H1 (cell line): ENCODE measurements around the gene UGT1A7. TPM values are rescaled to one million over a fixed set of nuclear protein-coding genes. Genes with fewer than 3 reads are reported as not detected.

Source experiments
- CTCF ChIA-PET: fragments of 300-600 bp; sonication (Branson Sonifier 250); formaldehyde crosslinking; loops from one replicate; lab custom pipeline; 2021; ENCODE audit not compliant: partially characterized antibody; lab: Charles Lee
- POLR2A ChIA-PET: fragments of 300-600 bp; sonication (Branson Sonifier 250); formaldehyde crosslinking; loops from one replicate; lab custom pipeline; 2021; ENCODE audit warnings: inconsistent platforms; ENCODE audit not compliant: partially characterized antibody; lab: Charles Lee
- DNase-seq, 2 experiments: peaks; one replicate each; pipeline versions ENCODE4 v3.0.0 to v3.0.0-alpha.2; 2010 to 2022; ENCODE audit warnings: low spot score in 2 of 2, low read depth in 1 of 2, mixed read lengths in 1 of 2
- FAIRE-seq: peaks from 2 replicates; lab custom pipeline; 2011; peaks lifted over from hg19 to GRCh38; lab: Jason Lieb, UNC
- H2AFZ ChIP-seq: 2 replicates; pipeline ENCODE4 v1.8.1; 2012; ENCODE audit warnings: low read length, inconsistent platforms
- H2AK5ac ChIP-seq: 2 replicates; pipeline ENCODE4 v1.6.1; 2013; ENCODE audit warnings: low read depth, low read length
- H2BK120ac ChIP-seq: replicated peaks from 2 replicates; pipeline ENCODE3; 2013; ENCODE audit warnings: low read depth, low read length, inconsistent platforms
- H2BK12ac ChIP-seq: 2 replicates; pipeline ENCODE4 v1.6.1; 2013; ENCODE audit warnings: low read depth, low read length
- H2BK15ac ChIP-seq: 2 replicates; pipeline ENCODE4 v1.6.1; 2013; ENCODE audit warnings: low read length
- H2BK20ac ChIP-seq: 2 replicates; pipeline ENCODE4 v1.6.1; 2013; ENCODE audit warnings: low read length
- H2BK5ac ChIP-seq: 2 replicates; pipeline ENCODE4 v1.6.1; 2013; ENCODE audit warnings: low read depth, low read length
- H3K14ac ChIP-seq: 2 replicates; pipeline ENCODE4 v1.6.1; 2013; ENCODE audit warnings: inconsistent platforms; ENCODE audit not compliant: insufficient read length
- H3K18ac ChIP-seq: 2 replicates; pipeline ENCODE4 v1.6.1; 2013; ENCODE audit warnings: low read length; ENCODE audit errors: extremely low read depth
- H3K23ac ChIP-seq: 2 replicates; pipeline ENCODE4 v1.6.1; 2013; ENCODE audit warnings: inconsistent platforms; ENCODE audit not compliant: insufficient read length
- H3K23me2 ChIP-seq: 2 replicates; pipeline ENCODE4 v1.6.1; 2013; ENCODE audit warnings: low read depth, low read length
- H3K27ac ChIP-seq: 2 replicates; pipeline ENCODE4 v1.6.1; 2011; ENCODE audit warnings: low read depth, low read length, inconsistent platforms
- H3K27me3 ChIP-seq, 4 experiments: replicated peaks in 1 of 4; 1 replicate in 1 of 4; 2 replicates in 3 of 4; pipeline versions ENCODE4 v1.6.1 to v1.8.1; 2011 to 2013; ENCODE audit warnings: low read length in 3 of 4, mild to moderate bottlenecking in 3 of 4, inconsistent platforms in 2 of 4, mixed read lengths in 2 of 4, moderate library complexity in 1 of 4; ENCODE audit not compliant: control insufficient read depth in 3 of 4, insufficient read depth in 3 of 4; ENCODE audit errors: extremely low read depth in 1 of 4
- H3K36me3 ChIP-seq, 4 experiments: 2 replicates each; pipeline versions ENCODE4 v1.6.1 to v1.8.1; 2011 to 2013; ENCODE audit warnings: mild to moderate bottlenecking in 4 of 4, low read length in 3 of 4, moderate library complexity in 2 of 4, control low read depth in 1 of 4, inconsistent platforms in 1 of 4; ENCODE audit not compliant: insufficient read depth in 4 of 4, control insufficient read depth in 2 of 4
- H3K4ac ChIP-seq: replicated peaks from 2 replicates; pipeline ENCODE3; 2013; ENCODE audit warnings: low read length, low read depth, mixed read lengths, inconsistent platforms; ENCODE audit not compliant: insufficient read length
- H3K4me1 ChIP-seq, 4 experiments: replicated peaks in 1 of 4; 1 replicate in 1 of 4; 2 replicates in 3 of 4; pipeline versions ENCODE4 v1.6.1 to v1.8.1; 2011 to 2013; ENCODE audit warnings: low read length in 3 of 4, inconsistent platforms in 2 of 4, mixed read lengths in 1 of 4; ENCODE audit not compliant: insufficient read depth in 4 of 4, control insufficient read depth in 3 of 4
- H3K4me2 ChIP-seq, 2 experiments: 2 replicates each; pipeline versions ENCODE4 v1.6.1 to v1.8.1; 2011 to 2013; ENCODE audit warnings: low read depth in 2 of 2, low read length in 2 of 2, control low read depth in 1 of 2, inconsistent platforms in 1 of 2, mild to moderate bottlenecking in 1 of 2; ENCODE audit not compliant: insufficient read depth in 1 of 2
- H3K4me3 ChIP-seq, 4 experiments: fragments of 200-600, 300-600 bp in 1 of 4; sonication (generic), shearing (Covaris generic), sonication (Bioruptor Twin) in 1 of 4; 2 replicates each; pipeline versions ENCODE4 v1.5.1 to v1.8.1; 2011 to 2016; ENCODE audit warnings: low read length in 4 of 4, low read depth in 3 of 4, control low read depth in 2 of 4, inconsistent platforms in 2 of 4, mild to moderate bottlenecking in 2 of 4, mixed read lengths in 1 of 4, moderate library complexity in 1 of 4; ENCODE audit not compliant: insufficient read depth in 2 of 4; ENCODE audit errors: extremely low read depth in 1 of 4
- H3K56ac ChIP-seq: replicated peaks from 2 replicates; pipeline ENCODE3; 2013; ENCODE audit warnings: low read depth, mild to moderate bottlenecking, mixed read lengths, low read length, inconsistent platforms; ENCODE audit not compliant: insufficient read length
- H3K79me1 ChIP-seq: 2 replicates; pipeline ENCODE4 v1.6.1; 2013; ENCODE audit warnings: low read depth, low read length, control low read depth
- H3K79me2 ChIP-seq, 2 experiments: 2 replicates each; pipeline versions ENCODE4 v1.6.1 to v1.8.1; 2012 to 2013; ENCODE audit warnings: low read length in 2 of 2, mild to moderate bottlenecking in 2 of 2, inconsistent platforms in 1 of 2; ENCODE audit not compliant: insufficient read depth in 2 of 2, control insufficient read depth in 1 of 2
- H3K9ac ChIP-seq, 4 experiments: replicated peaks in 1 of 4; 1 replicate in 1 of 4; 2 replicates in 3 of 4; pipeline versions ENCODE4 v1.6.1 to v1.8.1; 2011 to 2013; ENCODE audit warnings: low read depth in 3 of 4, low read length in 3 of 4, control low read depth in 2 of 4, mild to moderate bottlenecking in 2 of 4, moderate library complexity in 2 of 4, inconsistent platforms in 1 of 4; ENCODE audit errors: extremely low read depth in 1 of 4
- H3K9me3 ChIP-seq, 2 experiments: 2 replicates each; pipeline versions ENCODE4 v1.6.1 to v1.8.1; 2012 to 2013; ENCODE audit warnings: mild to moderate bottlenecking in 2 of 2, moderate library complexity in 2 of 2, control low read depth in 1 of 2, inconsistent platforms in 1 of 2, low read depth in 1 of 2, low read length in 1 of 2, mixed read lengths in 1 of 2; ENCODE audit not compliant: insufficient read depth in 2 of 2
- H4K20me1 ChIP-seq, 2 experiments: replicated peaks in 1 of 2; 2 replicates each; pipeline versions ENCODE3 to v1.8.1; 2011 to 2013; ENCODE audit warnings: inconsistent platforms in 2 of 2, low read length in 2 of 2, mild to moderate bottlenecking in 1 of 2; ENCODE audit not compliant: insufficient read depth in 2 of 2, control insufficient read depth in 1 of 2
- H4K5ac ChIP-seq: 2 replicates; pipeline ENCODE4 v1.6.1; 2013; ENCODE audit warnings: low read length, low read depth, mixed read lengths, inconsistent platforms; ENCODE audit not compliant: insufficient read length
- H4K8ac ChIP-seq: 2 replicates; pipeline ENCODE4 v1.8.0; 2013; ENCODE audit warnings: mild to moderate bottlenecking, moderate library complexity, low read length, inconsistent platforms; ENCODE audit not compliant: insufficient read depth; ENCODE audit errors: extremely low read depth
- H4K91ac ChIP-seq: replicated peaks from 2 replicates; pipeline ENCODE3; 2013; ENCODE audit warnings: low read length, mixed read lengths, inconsistent platforms; ENCODE audit not compliant: insufficient read length
- EP300 ChIP-seq, 2 experiments: IDR thresholded peaks; 1 replicate in 1 of 2; 2 replicates in 1 of 2; pipeline ENCODE4 v1.6.1; 2011 to 2012; ENCODE audit warnings: low read depth in 2 of 2, low read length in 2 of 2, mild to moderate bottlenecking in 2 of 2, borderline replicate concordance in 1 of 2, inconsistent platforms in 1 of 2, moderate library complexity in 1 of 2
- WGBS, 2 experiments: shearing (Covaris generic) in 1 of 2; methylation state at CpG; one replicate each; pipeline versions ENCODE4 v1.1.6 to v1.1.7; 2013 to 2015; ENCODE audit warnings: low lambda C conversion rate in 2 of 2, mixed read lengths in 2 of 2, inconsistent platforms in 1 of 2, low coverage in 1 of 2, missing lambda C conversion rate in 1 of 2; ENCODE audit not compliant: insufficient replicate concordance in 2 of 2, insufficient coverage in 1 of 2, insufficient read length in 1 of 2; ENCODE audit errors: extremely low coverage in 1 of 2, missing lambda C conversion rate in 1 of 2; 5-methylcytosine and 5-hydroxymethylcytosine counted together
- polyA plus RNA-seq, 7 experiments: library from polyadenylated mRNA; depleted of rRNA in 3 of 7; stranded (reverse) in 5 of 7; unstranded in 2 of 7; fragments of >200 nt in 5 of 7; fragments of 200-250 nt in 2 of 7; gene quantifications; 1 replicate in 5 of 7; 2 replicates in 1 of 7; 4 replicates in 1 of 7; pipeline versions ENCODE4 v1.2.1 to v1.2.3, GENCODE V29; 2011 to 2013; ENCODE audit warnings: missing spikeins in 2 of 7, mixed read lengths in 2 of 7
- total RNA-seq: library from RNA; stranded (reverse); fragmentation: NEBNext Ultra II Directional; extraction: Animal tissue kit (Norgen Biotek cat#: 25700); gene quantifications from 2 replicates; pipeline ENCODE4 v1.2.1, GENCODE V29; 2021

The UGT1A7 gene
- total and polyA plus RNA-seq, 2 of the 8 experiments (the other 6 are each of a cell fraction or from before 2014, with no cell fraction given) = not detected

DNA sequence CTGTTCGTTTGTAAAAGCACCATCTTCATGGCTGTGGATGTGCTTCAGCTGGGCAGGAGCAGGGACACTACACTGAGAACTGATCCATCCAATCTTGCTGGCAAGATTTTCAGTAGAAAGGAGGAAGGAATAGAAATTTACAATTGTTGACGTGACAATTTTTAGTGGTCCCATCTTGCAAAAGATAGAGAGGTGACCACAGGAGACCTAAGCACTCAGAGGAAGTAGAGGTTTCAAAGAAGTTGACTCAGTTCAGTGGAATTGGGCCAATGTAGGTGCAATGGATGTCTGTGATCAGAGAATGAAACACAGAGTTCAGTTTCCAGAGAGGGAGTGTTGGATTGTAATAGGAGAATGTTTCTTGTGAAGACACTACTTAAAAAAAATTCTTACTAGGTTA is 32.4 kb downstream of the UGT1A7 start:
- H2BK12ac ChIP-seq = no peak overlapping the region
- H3K36me3 ChIP-seq = no peaks in the 10 kb centered on the region
- H3K18ac ChIP-seq = no peak overlapping the region
- H3K14ac ChIP-seq = no peak overlapping the region
- H4K8ac ChIP-seq = no peak overlapping the region
- no peak overlapping the region for H3K27ac ChIP-seq
- H3K23me2 ChIP-seq = no peaks in the 10 kb centered on the region
- DNase-seq = no peak
- H3K79me1 ChIP-seq = no peaks in the 10 kb centered on the region
- no peak overlapping the region for H2AK5ac ChIP-seq
- H4K5ac ChIP-seq = no peak overlapping the region
- ChIA-PET POLR2A (no interaction called here), CTCF (no interaction called here)
- H4K20me1 ChIP-seq = no peaks in the 10 kb centered on the region
- H3K9ac ChIP-seq = no peak overlapping the region
- H2BK5ac ChIP-seq = no peak overlapping the region
- H3K4me2 ChIP-seq = no peak overlapping the region
- peaks cover 0 to 1% (median 0%) of the 10 kb centered on the region in 4 experiments; a peak in 1 of 7 replicates for H3K27me3 ChIP-seq
- H2BK120ac ChIP-seq = no peak overlapping the region
- no peak overlapping the region for H3K4ac ChIP-seq
- no peak overlapping the region for H3K4me3 ChIP-seq
- no peak overlapping the region for H3K23ac ChIP-seq
- no peak overlapping the region for H2BK15ac ChIP-seq
- no peak overlapping the region for H2BK20ac ChIP-seq
- no peak overlapping the region for H4K91ac ChIP-seq
- no peak for FAIRE-seq
- 92% methylated on average over 1 of the region's 2 CpGs; no CpG with 5 or more reads in 1 of the 2 experiments for WGBS, 2 experiments
- H3K4me1 ChIP-seq = no peaks in the 10 kb centered on the region
- no peak overlapping the region for H2AFZ ChIP-seq
- peaks cover 0 to 6% of the 10 kb centered on the region in 2 experiments; a peak in 1 of 4 replicates for H3K9me3 ChIP-seq
- H3K56ac ChIP-seq = no peak overlapping the region
- H3K79me2 ChIP-seq = no peaks in the 10 kb centered on the region
- no peak for TF ChIP-seq EP300 (IDR thresholded peaks at IDR 0.05; ENCODE audit: borderline replicate concordance in 1 of 2, low read depth in 2 of 2, low read length in 2 of 2)
